Lung (tissue), 12 donors: Measurements from ENCODE around the gene BRD9. TPM values are rescaled to one million over a fixed set of nuclear protein-coding genes. Genes with fewer than 3 reads are reported as not detected.

Experiments used
- ATAC-seq: fragments of 200-7000 bp; cut with Tn5 transposase; one replicate; pipeline ENCODE4 v1.9.1; 2020; ENCODE audit warnings: moderate number of reproducible peaks; ENCODE audit not compliant: insufficient read depth, low FRiP score
- DNase-seq, 3 donors: peaks; one replicate each; pipeline ENCODE4 v3.0.0-alpha.2; 2013 to 2017
- H3K27ac ChIP-seq, 2 donors: one replicate each; pipeline ENCODE4 v1.5.1; 2013; ENCODE audit warnings: mild to moderate bottlenecking in 2 of 2, moderate library complexity in 2 of 2, control low read depth in 1 of 2, inconsistent platforms in 1 of 2, low read depth in 1 of 2, low read length in 1 of 2
- H3K27me3 ChIP-seq, 3 donors: one replicate each; pipeline ENCODE4 v1.5.1; 2013; ENCODE audit warnings: low read length in 2 of 3; ENCODE audit not compliant: control insufficient read depth in 3 of 3, insufficient read depth in 3 of 3
- H3K36me3 ChIP-seq, 4 donors: one replicate each; pipeline ENCODE4 v1.5.1; 2013; ENCODE audit warnings: low read length in 4 of 4, mild to moderate bottlenecking in 1 of 4, moderate library complexity in 1 of 4; ENCODE audit not compliant: control insufficient read depth in 4 of 4, insufficient read depth in 4 of 4
- H3K4me1 ChIP-seq, 5 donors: one replicate each; pipeline ENCODE4 v1.5.1; 2013; ENCODE audit warnings: low read length in 5 of 5, mild to moderate bottlenecking in 2 of 5, moderate library complexity in 1 of 5; ENCODE audit not compliant: control insufficient read depth in 5 of 5, insufficient read depth in 5 of 5
- H3K4me3 ChIP-seq: one replicate; pipeline ENCODE4 v1.5.1; 2013; ENCODE audit warnings: mild to moderate bottlenecking, control low read depth, moderate library complexity
- H3K9ac ChIP-seq, 2 donors: one replicate each; pipeline ENCODE4 v1.5.1; 2013; ENCODE audit warnings: low read length in 2 of 2, control low read depth in 1 of 2; ENCODE audit not compliant: insufficient read depth in 1 of 2
- H3K9me3 ChIP-seq, 4 donors: one replicate each; pipeline ENCODE4 v1.5.1; 2013; ENCODE audit warnings: low read length in 3 of 4, mild to moderate bottlenecking in 1 of 4, moderate library complexity in 1 of 4; ENCODE audit not compliant: control insufficient read depth in 4 of 4, insufficient read depth in 3 of 4
- WGBS, 2 donors: extraction: QIAGEN DNeasy Blood & Tissue Kit; methylation state at CpG; one replicate each; pipeline ENCODE4 v1.1.7; 2013; 5-methylcytosine and 5-hydroxymethylcytosine counted together
- polyA plus RNA-seq, 2 donors: library from polyadenylated mRNA; stranded (reverse); fragments of 200-250 nt; gene quantifications; one replicate each; pipeline ENCODE4 v1.2.1, GENCODE V29; 2013
- total RNA-seq, 2 donors: library from RNA; depleted of rRNA in 1 of 2; stranded (reverse); fragments of >200 nt in 1 of 2; gene quantifications; one replicate each; pipeline ENCODE4 v1.2.1, GENCODE V29; 2014 to 2021
- TF ChIP-seq, protein P1 (sequence below): IDR thresholded peaks from 2 replicates; pipeline ENCODE4 v1.5.1; 2012; ENCODE audit warnings: mild to moderate bottlenecking; ENCODE audit errors: control extremely low read depth, extremely low read depth
- donor health status: control.
- donor health status: control.
- donor health status: Bipolar disorder and iron deficiency.
- donor health status: healthy.
- donor health status: DM: yes; HTN: yes; CAD: no.

BRD9 gene
- total and polyA plus RNA-seq, 4 donors = 24.3 to 69.7 (median 37.3) TPM

DNA sequence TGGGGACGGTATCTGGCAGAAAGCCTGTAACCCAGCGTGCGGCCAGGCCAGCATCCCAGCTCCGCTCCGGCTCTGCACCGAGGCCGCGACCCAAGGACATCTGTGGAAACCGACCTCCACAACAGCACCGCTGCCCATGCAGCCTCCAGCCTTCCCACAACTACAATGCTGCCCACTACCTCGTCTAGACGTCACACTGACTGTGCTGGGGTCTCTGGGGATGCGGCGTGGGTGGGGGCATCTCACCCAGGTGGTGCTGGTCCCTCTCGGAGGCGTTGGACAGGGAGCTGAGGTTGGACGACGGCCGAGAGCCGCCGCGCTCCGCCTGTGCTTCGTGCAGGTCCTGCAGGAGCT is 27.5 kb downstream of the BRD9 start:
- no peak overlapping the region for H3K27ac ChIP-seq
- no peaks in the 10 kb centered on the region for H3K27me3 ChIP-seq
- H3K9ac ChIP-seq = no peak overlapping the region
- H3K4me3 ChIP-seq = no peak overlapping the region
- DNase-seq (no peak), ATAC-seq (no peak)
- peaks cover 35 to 61% (median 44%) of the 10 kb centered on the region in 4 donors for H3K36me3 ChIP-seq
- WGBS, 2 donors = 91 to 93% methylated on average over 24 of the region's 24 CpGs
- peaks cover 0 to 3% (median 0%) of the 10 kb centered on the region in 4 donors for H3K9me3 ChIP-seq
- TF ChIP-seq, protein P1, sequence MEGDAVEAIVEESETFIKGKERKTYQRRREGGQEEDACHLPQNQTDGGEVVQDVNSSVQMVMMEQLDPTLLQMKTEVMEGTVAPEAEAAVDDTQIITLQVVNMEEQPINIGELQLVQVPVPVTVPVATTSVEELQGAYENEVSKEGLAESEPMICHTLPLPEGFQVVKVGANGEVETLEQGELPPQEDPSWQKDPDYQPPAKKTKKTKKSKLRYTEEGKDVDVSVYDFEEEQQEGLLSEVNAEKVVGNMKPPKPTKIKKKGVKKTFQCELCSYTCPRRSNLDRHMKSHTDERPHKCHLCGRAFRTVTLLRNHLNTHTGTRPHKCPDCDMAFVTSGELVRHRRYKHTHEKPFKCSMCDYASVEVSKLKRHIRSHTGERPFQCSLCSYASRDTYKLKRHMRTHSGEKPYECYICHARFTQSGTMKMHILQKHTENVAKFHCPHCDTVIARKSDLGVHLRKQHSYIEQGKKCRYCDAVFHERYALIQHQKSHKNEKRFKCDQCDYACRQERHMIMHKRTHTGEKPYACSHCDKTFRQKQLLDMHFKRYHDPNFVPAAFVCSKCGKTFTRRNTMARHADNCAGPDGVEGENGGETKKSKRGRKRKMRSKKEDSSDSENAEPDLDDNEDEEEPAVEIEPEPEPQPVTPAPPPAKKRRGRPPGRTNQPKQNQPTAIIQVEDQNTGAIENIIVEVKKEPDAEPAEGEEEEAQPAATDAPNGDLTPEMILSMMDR = no peak
- H3K4me1 ChIP-seq = no peaks in the 10 kb centered on the region

DNA sequence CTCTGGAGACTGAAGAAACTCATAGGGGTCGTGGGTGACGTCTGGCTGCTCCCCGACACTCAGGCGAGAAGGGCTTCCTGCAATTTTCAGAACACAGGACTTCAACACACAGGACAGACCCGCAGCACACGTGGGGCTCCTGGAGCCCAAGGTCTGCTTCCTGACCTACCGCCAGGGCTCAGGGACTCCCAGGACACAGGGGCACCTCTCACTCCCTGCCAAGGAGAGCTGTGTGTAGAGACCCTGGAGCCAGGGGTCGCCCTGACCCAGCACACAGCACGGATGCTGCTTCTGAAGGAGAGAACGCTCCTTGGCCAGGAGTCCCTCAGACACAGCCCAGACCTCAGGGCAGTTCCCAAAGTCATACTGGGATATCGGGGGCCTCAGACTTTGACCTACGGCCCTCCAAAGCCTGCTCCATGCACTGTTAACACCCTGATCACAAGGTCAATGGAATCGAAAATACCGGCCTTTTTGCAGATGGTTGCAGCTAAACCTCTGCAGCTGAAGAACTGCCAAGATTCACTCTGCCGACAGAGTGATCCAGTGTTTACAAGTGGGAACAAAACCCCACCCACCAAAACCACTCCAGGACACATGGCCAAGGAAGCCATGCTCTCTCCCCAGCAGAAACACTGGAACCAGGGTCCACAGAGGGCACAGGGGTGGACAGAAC is 28.0 kb downstream of the BRD9 start:
- DNase-seq (no peak), ATAC-seq (no peak)
- Histone ChIP-seq H3K27ac (no peak overlapping the region), H3K9me3 (peaks cover 0 to 3% (median 0%) of the 10 kb centered on the region in 4 donors), H3K4me3 (no peak overlapping the region), H3K4me1 (peaks cover 0 to 2% (median 0%) of the 10 kb centered on the region in 5 donors), H3K27me3 (no peaks in the 10 kb centered on the region), H3K36me3 (peaks cover 30 to 56% (median 39%) of the 10 kb centered on the region in 4 donors), H3K9ac (no peak overlapping the region)
- 83 to 88% methylated on average over 15 of the region's 15 CpGs for WGBS, 2 donors
- TF ChIP-seq, protein P1 = no peak

DNA sequence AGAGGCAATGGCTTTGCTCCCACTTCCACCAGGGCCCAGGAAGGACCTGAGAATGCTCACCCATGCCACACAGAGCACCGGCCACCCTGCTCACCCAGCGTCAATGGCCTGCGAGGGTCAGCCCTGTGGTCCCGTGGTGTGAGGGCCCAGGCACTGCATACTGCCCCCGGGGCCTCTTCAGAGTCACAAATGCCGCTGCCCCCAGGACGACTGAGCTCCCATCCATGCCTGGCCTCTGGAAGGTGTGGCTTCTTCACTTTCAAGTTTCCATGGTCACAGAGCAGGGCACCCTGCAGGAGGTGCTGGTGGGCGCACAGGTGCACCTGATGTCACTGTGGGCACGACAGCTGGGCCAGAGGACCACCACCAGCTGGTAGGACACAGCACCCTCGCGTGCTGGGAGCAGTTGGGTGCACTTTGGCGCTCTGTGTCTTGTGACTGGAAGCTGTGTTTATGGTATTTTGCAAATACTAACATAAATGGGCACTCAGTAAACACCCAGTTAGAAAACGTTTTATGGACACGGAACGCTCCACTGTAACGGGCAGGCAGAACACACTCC is 29.3 kb downstream of the BRD9 start:
- no peaks in the 10 kb centered on the region for H3K27me3 ChIP-seq
- DNase-seq = no peak
- H3K4me1 ChIP-seq = peaks cover 0 to 6% (median 0%) of the 10 kb centered on the region in 5 donors
- H3K9me3 ChIP-seq = peaks cover 0 to 3% (median 0%) of the 10 kb centered on the region in 4 donors
- no peak for ATAC-seq
- 93 to 96% methylated on average over 16 of the region's 16 CpGs for WGBS, 2 donors
- H3K9ac ChIP-seq = no peak overlapping the region
- no peak overlapping the region for H3K27ac ChIP-seq
- TF ChIP-seq, protein P1 = no peak
- H3K4me3 ChIP-seq = no peak overlapping the region
- peaks cover 17 to 47% (median 32%) of the 10 kb centered on the region in 4 donors for H3K36me3 ChIP-seq
